Coronary artery (tissue), 2 donors: ENCODE data around the gene MRPL20.
"Not testable (repeated sequence)": the region's sequence is repeated elsewhere in the genome, so short reads cannot be mapped to it uniquely, and the experiment has no call there.

ENCODE experiments used
- DNase-seq: peaks from one replicate; pipeline ENCODE4 v3.0.0-alpha.2; 2017; ENCODE audit warnings: low spot score
- H3K27ac ChIP-seq, 2 donors: fragments of 200-600 bp; sonication (generic); one replicate each; pipeline ENCODE4 v1.5.1; 2016 to 2019
- H3K4me3 ChIP-seq: fragments of 200-600 bp; sonication (generic); 2 replicates; pipeline ENCODE4 v1.5.1; 2016; ENCODE audit warnings: mild to moderate bottlenecking, moderate library complexity
- TF ChIP-seq, protein P1 (sequence below): fragments of 200-600 bp; sonication (generic); IDR thresholded peaks from one replicate; pipeline ENCODE4 v1.5.1; 2019; ENCODE audit warnings: antibody characterized with exemption

MRPL20 gene

DNA sequence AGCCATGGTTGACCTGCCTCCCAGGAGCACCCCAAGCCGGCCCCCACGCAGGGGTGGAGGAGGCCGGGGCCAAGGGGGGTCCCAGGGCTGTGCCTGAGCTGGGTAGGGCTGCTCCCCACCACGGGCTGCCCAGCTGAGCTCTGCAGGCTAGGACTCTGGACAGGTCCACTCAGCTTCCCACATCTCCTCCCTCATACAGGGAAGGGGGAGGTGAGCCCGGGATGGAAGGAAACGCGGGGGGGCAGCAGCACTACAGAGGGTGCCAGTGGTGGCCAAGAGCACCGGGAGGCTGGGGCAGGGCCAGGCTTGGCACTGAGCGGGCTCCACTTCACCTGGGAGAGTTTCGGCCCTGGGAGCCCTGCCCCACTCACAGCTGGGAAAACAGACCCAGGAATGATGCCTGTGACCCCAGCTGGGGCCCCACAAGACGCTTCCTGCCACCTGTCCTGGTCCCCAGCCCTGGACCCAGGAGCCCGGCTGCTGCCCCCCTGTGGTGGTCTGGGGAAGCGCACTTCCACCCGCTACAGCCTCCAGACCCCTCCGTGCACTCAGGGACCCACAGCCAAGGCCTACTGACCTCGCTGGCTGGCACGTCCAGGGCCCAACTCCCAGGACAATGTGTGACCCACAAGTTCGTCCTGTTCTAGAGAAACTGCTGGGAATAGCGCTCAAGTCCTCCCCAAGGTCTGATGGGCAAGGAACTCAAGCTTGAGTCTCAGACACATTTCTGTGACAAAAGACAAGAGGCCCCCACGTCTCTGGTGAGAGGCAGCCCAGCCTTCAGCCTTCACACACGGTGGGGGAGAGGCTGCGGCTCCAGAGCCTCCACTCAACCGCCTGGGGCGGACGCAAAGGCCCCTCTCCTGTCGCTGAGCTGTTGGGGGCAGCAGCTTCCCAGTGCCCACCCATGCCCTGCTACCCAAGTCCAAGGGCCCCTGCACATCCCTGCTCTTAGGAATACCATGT lies 35.1 kb downstream of the MRPL20 start:
- H3K27ac ChIP-seq, result peak overlapping the region in 1 of 2 donors; percentile 33
- peak overlapping the region; percentile 36 for H3K4me3 ChIP-seq
- TF ChIP-seq, protein P1, sequence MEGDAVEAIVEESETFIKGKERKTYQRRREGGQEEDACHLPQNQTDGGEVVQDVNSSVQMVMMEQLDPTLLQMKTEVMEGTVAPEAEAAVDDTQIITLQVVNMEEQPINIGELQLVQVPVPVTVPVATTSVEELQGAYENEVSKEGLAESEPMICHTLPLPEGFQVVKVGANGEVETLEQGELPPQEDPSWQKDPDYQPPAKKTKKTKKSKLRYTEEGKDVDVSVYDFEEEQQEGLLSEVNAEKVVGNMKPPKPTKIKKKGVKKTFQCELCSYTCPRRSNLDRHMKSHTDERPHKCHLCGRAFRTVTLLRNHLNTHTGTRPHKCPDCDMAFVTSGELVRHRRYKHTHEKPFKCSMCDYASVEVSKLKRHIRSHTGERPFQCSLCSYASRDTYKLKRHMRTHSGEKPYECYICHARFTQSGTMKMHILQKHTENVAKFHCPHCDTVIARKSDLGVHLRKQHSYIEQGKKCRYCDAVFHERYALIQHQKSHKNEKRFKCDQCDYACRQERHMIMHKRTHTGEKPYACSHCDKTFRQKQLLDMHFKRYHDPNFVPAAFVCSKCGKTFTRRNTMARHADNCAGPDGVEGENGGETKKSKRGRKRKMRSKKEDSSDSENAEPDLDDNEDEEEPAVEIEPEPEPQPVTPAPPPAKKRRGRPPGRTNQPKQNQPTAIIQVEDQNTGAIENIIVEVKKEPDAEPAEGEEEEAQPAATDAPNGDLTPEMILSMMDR, result peak; percentile 92
- DNase-seq, result no peak

DNA sequence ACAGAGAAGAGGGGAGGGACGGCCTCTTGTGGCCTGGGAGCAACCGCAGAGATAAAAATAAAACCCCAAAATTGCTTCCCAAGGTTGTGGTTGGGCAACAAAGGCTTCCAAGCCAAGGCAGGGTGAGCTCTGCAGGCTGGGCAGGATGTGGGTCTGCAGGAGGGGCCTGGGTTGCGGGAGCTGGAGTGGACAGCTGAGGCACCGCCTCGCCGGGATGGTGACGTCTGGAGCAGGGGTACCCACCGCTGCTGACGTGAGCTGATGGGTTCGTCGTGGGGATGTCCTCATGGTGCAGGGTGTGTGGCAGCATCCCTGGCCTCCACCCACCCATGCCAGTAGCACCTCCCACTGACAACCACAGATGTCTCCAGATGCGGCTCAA lies 35.7 kb downstream of the MRPL20 start:
- TF ChIP-seq, protein P1, result no peak
- no peak overlapping the region for H3K27ac ChIP-seq
- no peak for DNase-seq

DNA sequence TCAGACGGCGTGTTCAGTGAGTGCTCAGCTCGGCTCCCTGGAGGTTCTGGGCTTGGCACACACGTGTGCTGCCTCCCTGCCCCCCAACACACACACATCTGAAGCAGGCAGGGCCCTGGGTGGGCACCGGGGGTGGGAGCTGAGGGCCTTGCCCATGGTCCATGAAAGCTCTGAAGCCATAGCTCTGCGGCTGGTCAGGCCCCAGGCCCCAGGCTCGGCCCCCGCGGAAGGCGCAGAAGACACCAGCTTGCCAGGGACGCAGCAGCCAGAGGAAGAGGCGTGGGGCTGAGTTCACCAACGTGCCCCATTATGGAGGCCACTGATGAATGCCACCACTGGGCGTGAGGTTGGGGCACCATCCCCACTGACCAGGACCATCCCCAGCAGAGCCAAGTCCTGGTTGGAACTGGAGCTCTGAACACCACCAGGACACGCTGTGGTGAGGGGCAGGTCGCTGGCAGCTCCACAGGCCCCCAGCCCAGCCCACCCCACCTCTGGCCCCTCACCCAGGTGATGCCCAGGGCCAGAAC lies 36.3 kb downstream of the MRPL20 start:
- no peak overlapping the region for H3K4me3 ChIP-seq
- DNase-seq, result no peak
- TF ChIP-seq, protein P1, result no peak
- H3K27ac ChIP-seq, result no peak overlapping the region

More for the DNA sequence above, 35.7 kb downstream of the MRPL20 start:
- H3K4me3 ChIP-seq, result no peak overlapping the region

DNA sequence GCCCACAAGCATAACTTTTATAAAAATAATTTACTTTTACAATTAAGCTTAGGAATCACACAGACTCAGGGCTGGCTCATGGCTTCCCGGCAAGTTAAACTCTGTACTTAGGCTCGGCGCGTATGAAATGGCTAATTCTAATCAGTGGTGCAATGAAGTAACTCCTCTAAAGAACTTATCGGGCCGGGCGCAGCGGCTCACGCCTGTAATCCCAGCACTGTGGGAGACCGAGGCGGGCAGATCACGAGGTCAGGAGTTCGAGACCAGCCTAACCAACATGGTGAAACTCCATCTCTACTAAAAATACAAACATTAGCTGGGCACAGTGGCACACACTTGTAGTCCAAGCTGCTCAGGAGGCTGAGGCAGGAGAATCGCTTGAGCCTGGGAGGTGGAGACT lies 37.0 kb downstream of the MRPL20 start:
- not testable (repeated sequence) for H3K4me3 ChIP-seq, H3K27ac ChIP-seq, DNase-seq

DNA sequence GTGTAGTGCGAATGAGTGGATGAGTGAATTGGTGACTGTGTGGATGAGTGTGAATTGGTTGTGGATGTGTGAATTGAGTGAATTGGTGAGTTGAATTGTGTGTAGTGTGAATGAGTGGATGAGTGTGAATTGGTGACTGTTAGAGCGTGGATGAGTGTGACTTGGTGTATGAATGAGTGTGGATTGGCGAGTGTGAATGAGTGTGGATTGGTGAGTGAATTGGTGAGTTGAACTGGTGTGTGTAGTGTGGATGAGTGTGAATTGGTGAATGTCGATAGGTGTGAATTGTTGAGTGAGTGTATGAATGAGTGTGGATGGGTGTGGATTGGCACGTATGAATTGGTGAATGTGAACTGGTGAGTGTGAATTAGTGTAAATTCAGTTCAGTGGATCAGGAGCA lies 39.8 kb downstream of the MRPL20 start:
- Histone ChIP-seq H3K27ac (no peak overlapping the region), H3K4me3 (no peak overlapping the region)
- TF ChIP-seq, protein P1, result no peak
- DNase-seq, result no peak

DNA sequence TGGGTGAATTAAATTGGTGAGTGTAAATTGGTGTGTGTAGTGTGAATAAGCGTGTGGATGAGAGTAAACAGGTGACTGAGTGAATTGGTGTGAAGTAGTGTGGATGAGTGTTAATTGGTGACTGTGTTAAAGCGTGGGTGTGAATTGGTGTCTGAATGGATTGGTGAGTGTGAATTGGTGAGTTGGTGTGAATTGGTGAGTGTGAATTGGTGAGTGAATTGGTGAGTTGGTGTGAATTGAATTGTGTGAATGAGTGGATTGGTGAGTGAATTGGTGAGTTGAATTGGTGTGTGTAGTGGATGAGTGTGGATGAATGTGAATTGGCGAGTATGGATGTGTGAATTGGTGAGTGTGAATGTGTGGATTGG lies 40.4 kb downstream of the MRPL20 start:
- no peak overlapping the region for H3K27ac ChIP-seq
- no peak for DNase-seq
- TF ChIP-seq, protein P1, result no peak
- no peak overlapping the region for H3K4me3 ChIP-seq

DNA sequence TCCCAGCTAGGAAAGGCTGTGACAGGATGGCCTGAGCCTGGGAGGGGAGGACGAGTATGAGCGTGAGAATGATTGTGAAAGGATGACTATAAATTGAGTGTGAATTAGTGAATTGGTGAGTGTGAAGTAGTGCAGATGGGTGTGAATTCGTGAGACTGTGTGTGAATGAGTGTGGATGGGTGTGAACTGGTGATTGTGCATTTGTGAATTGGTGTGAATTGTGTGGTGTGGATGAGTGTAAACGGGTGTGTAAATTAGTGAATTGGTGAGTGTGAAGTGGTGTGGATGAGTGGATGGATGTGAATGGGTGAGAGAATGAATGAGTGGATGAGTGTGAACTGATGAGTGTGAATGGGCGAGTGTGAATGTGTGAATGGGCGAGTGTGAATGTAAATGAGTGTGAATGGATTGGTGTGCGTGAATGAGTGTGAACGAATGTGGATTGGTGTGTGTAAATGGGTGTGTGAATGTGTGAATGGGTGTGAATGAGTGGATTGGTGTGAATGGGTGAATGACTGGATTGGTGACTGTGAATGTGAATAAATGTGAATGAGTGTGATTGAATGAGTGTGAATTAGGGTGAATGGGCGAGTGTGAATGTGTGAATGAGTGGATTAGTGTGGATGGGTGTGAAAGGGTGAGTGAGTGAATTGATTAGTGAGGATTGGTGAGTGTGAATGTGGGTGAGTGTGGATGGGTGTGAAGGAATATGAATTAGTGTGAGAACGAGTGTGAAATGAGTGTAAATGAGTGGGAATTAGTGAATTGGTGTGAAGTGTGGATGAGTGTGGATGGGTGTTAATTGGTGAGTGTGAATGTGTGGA lies 41.0 kb downstream of the MRPL20 start:
- Histone ChIP-seq H3K27ac (no peak overlapping the region), H3K4me3 (no peak overlapping the region)
- DNase-seq, result no peak
- TF ChIP-seq, protein P1, result no peak
